GM19328 (cell line): ENCODE measurements around the gene RYR2.
"Not testable (repeated sequence)": the region's sequence is repeated elsewhere in the genome, so short reads cannot be mapped to it uniquely, and the experiment has no call there.

Source experiments
- ATAC-seq: cut with Tn5 transposase; IDR thresholded peaks from one replicate; pipeline ENCODE4 v1.9.1; 2021; ENCODE audit warnings: mild to moderate bottlenecking, moderate library complexity; ENCODE audit not compliant: unreplicated experiment

Gene RYR2

GRCh38 chr1:237139732-237140131 lies 97.7 kb downstream of the RYR2 start:
- ATAC-seq = no peak

- ATAC-seq = no peak
Observed at GRCh38 chr1:237140986-237141385, 99.0 kb downstream of the RYR2 start.

GRCh38 chr1:237141502-237141901 lies 99.5 kb downstream of the RYR2 start:
- ATAC-seq = no peak

DNA sequence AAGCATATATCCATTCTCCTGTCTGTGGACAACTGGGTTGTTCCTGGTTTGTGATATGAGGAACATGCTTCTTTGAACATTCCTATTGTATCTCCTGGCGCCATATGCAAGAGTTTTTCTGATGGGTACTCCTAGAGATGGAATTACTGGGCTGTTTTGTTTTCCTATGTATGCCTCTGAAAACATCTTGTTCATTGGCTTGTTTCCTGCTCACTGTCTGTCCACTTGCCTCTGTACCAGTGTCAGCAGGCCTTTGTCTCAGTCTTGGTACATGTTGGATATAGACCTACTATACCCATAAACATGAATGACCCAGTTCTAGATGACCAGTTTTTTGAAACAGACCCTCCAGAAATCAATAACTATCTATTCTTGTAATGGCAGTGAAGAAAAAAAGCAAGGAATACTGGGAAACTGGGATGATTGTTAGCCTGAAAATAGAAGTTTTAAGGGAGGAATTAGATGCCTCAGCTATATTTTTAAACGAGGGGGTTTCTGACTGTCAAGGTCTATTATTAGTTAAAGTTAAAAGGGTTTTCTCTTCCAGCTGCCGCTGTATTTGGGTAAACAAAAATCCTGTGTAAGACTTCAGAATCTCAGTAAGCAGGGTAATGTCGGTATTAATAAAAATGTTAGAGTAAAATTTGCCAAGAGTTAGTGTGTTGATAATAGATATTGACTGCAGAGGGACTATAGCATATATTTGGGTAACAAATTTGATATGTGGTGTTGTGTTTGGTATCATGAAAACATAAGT lies 103.6 kb downstream of the RYR2 start:
- ATAC-seq = no peak

DNA sequence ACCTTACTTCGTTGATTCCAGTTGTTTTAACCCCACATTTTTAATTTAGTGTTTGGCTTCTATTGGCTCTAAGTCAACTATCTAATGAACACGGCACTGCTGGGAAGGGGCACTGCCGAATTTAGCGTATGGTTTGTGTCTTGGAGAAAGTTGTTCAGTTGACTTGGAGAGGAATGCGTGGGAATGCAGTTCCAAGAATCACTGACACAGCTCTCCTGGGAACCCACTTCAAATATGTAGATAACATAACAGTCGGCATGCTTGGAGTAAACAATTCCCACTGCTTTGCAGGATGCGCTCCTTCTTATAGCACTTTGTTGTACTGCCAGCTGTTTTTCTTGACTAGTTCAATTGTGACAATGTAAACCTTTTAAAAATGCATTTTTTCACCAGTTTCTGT lies 104.3 kb downstream of the RYR2 start:
- no peak for ATAC-seq

- ATAC-seq = no peak
Observed at GRCh38 chr1:237149857-237150256, 107.9 kb downstream of the RYR2 start.

DNA sequence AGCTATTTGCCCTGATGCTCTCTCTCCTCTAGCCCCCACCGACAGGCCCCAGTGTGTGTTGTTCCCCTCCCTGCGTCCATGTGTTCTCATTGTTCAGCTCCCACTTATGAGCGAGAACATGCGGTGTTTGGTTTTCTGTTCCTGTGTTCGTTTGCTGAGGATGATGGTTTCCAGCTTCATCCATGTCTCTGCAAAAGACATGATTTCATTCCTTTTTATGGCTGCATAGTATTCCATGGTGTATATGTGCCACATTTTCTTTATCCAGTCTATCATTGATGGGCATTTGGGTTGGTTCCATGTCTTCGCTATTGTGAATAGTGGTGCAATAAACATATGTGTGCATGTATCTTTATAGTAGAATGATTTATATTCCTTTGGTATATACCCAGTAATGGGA lies 110.0 kb downstream of the RYR2 start:
- not testable (repeated sequence) for ATAC-seq

DNA sequence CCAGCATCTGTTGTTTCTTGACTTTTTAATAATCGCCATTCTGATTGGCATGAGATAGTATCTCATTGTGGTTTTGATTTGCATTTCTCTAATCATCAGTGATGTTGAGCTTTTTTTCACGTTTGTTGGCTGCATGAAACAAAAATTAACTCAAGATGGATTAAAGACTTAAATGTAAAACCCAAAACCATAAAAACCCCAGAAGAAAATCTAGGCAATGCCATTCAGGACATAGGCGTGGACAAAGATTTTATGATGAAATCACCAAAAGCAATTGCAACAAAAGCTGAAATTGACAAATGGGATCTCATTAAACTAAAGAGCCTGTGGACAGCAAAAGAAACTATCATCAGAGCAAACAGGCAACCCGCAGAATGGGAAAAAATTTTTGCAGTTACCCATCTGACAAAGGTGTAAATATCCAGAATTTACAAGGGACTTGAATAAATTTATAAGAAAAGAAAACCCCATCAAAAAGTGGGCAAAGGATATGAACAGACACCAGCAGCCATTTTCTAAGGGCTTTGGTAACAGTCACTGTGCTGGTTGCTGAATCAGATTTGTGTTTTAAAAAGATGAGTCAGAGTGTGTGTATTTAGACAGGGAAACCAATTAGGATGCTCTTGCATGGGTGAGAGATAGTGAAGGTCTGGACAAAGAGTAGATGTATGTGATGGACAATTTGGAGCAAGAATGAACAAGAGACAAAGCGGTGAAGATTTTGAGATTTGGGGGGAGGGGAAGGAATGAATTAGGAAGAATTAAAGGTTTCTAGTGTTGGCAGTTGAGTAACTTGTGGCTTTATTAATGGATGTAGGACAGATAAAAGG lies 110.7 kb downstream of the RYR2 start:
- ATAC-seq = no peak

- no peak for ATAC-seq
Observed at GRCh38 chr1:237154157-237154556, 112.2 kb downstream of the RYR2 start.

DNA sequence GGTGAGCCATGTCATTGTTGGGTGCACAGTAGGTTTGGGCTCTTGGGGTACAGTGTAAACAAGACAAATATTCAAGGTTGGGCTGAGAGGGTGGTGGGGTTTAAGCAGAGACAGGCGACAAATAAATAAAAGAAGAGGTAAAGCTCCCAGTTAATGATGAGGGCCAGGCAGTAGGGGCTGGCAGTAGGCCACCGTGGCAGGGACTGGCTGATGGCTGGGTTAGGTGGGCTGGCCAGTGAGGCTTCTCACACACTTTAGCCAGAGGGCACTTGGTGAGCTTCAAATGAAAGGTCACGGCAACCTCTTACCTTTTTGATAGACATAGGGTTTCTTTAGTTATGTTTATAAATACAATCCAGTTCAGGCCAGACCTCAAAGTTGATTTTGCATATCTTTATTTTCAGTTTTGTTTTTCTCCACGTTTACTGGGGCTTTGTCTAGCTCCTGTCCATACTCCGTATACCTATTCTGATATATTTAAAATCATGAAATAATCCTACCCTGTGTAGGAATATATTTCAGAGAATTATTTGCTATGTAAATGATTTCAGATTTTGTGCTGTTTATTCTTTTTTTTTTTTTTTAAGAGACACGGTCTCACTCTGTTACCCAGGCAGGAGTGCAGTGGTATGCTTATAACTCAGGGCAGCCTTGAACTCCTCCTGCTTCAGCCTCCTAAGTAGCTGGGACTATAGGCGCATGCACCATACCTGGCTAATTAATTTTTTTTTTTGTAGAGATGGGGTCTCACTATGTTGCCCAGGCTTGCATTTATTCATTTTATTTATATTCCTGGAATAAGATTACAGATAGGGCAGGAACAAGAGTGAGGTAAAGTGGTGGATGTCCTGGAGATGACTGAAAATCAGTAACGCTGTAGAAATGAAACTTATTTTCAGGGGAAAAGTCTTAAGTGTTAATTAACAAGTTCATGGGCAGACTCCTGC lies 122.7 kb downstream of the RYR2 start:
- ATAC-seq = no peak

DNA sequence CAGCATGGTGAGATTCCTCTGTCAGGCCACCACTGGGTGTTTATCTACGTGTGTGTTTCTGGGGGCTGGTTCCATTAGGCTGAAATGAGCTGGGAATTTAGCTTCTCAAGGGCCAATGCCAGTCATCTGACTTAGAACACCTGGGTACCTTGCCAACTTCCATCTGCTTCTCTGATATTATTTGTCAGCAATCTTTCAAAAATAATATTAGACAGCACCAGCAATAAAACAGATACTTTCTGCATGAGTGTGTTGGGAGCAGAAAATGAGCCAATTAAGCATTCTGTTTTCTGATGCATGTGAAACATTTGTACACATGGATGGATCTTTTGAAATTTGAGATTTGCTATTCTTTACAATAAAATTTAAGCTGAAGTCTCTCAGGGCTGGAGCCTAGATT lies 124.1 kb downstream of the RYR2 start:
- no peak for ATAC-seq

GRCh38 chr1:237166593-237167101 lies 124.7 kb downstream of the RYR2 start:
- ATAC-seq = no peak

- no peak for ATAC-seq
Observed at GRCh38 chr1:237170149-237170548, 128.2 kb downstream of the RYR2 start.

DNA sequence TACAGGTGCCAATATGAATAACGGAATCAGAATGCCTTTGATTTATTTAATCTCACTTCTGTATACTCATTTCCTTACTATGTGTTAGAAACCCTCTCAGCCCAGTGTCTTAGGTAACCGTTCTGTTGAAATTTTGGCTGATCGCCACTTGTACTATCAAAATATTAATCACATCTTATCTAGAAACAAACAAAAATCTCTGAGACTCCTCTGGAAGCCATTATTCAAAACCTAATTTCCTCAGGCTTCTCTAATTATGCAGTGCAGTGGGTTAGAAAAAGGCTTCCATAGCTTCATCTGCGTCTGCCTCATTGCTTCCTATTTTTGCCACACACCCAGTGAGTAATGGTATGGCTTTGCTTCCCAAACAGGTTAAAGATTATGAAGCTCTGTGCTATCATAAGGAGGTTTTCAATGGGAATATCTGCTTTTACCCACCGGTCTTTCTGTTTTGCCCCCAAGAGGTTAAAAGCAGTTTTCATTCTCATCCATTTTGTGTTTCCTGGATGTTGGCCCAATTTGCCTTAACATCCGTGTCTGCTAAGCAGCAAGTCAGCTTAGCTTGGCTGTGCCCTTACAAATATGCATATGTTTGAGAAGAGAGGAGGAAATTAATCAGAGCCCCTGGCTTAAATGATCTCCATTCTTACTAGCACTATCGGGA lies 129.6 kb downstream of the RYR2 start:
- no peak for ATAC-seq

GRCh38 chr1:237172118-237172485 lies 130.1 kb downstream of the RYR2 start:
- ATAC-seq = no peak

- no peak for ATAC-seq
Observed at GRCh38 chr1:237179503-237179902, 137.5 kb downstream of the RYR2 start.

DNA sequence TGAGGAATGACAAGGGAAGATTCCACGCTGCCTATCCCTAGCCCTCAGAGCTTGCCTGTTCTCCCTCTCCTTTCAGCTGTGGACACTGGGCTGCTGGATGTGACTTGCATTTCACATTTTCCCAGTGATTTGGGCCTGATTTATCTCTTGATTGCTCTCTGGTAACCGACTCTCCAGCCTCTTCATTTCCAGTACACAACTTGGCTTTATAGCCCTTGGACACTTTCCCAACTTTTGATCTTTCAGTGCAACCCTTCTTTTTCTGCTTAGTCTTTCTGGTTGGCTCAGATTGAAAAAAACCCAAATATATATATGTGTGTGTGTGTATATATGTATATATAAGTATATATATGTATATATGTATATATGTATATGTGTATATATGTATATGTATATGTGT lies 138.3 kb downstream of the RYR2 start:
- ATAC-seq = no peak

- no peak for ATAC-seq
Observed at GRCh38 chr1:237181743-237182317, 139.8 kb downstream of the RYR2 start.

DNA sequence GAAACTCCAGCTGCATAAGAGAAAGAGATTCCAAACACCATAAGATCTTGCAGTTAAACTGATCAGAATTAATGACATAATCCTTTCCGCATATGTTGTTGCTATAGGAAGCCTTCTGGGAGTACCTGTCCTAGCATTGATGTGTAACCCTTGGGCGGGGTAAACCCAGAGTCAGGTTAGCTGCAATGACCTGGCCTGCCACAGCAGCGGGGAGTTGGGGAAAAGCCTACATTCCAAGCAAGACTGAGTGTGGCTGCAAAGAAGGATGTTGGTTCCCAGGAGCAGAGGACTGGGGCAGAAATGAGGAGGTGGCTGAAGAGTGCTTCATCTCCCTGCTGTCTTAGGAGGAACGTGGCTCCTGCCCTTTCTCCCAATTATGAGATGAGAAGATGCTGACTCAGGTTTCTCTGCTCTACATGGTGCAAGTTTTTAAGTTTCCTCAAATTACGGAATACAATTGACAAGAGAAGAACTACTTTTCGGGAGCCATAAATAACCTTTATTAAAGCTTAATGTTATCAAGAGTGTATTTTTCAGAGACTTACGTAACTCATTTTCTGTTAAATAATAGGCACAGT lies 142.1 kb downstream of the RYR2 start:
- no peak for ATAC-seq

GRCh38 chr1:237186675-237187074 lies 144.7 kb downstream of the RYR2 start:
- no peak for ATAC-seq
